Karpas-422 (cell line): ENCODE measurements around the gene HDAC4. TPM values are rescaled to one million over a fixed set of nuclear protein-coding genes. Genes with fewer than 3 reads are reported as not detected.

Source experiments
- DNase-seq: peaks from one replicate; pipeline ENCODE4 v3.0.0-alpha.2; 2015
- H2AFZ ChIP-seq: fragments of 200-600 bp; sonication (generic); 2 replicates; pipeline ENCODE4 v1.6.1; 2014; ENCODE audit warnings: antibody characterized with exemption, low read length, mixed read lengths
- H3K27ac ChIP-seq: fragments of 200-600 bp; sonication (generic); 2 replicates; pipeline ENCODE4 v1.5.1; 2014; ENCODE audit warnings: mild to moderate bottlenecking, low read length, moderate library complexity
- H3K27me3 ChIP-seq: fragments of 200-600 bp; sonication (generic); 2 replicates; pipeline ENCODE4 v1.6.1; 2014; ENCODE audit warnings: low read length, mixed read lengths
- H3K36me3 ChIP-seq: fragments of 200-600 bp; sonication (generic); 2 replicates; pipeline ENCODE4 v1.6.1; 2014; ENCODE audit warnings: low read length, mixed read lengths; ENCODE audit not compliant: insufficient read depth
- H3K4me1 ChIP-seq: fragments of 200-600 bp; sonication (generic); 2 replicates; pipeline ENCODE4 v1.6.1; 2014; ENCODE audit warnings: mild to moderate bottlenecking, low read length, mixed read lengths
- H3K4me2 ChIP-seq: fragments of 200-600 bp; sonication (generic); 2 replicates; pipeline ENCODE4 v1.6.1; 2014; ENCODE audit warnings: low read length, low read depth, mild to moderate bottlenecking; ENCODE audit not compliant: poor library complexity, severe bottlenecking
- H3K4me3 ChIP-seq: fragments of 200-600 bp; sonication (generic); 2 replicates; pipeline ENCODE4 v1.5.1; 2014; ENCODE audit warnings: mild to moderate bottlenecking, antibody characterized with exemption, low read length, mixed read lengths
- H3K79me2 ChIP-seq: fragments of 200-600 bp; sonication (generic); 2 replicates; pipeline ENCODE4 v1.6.1; 2014; ENCODE audit warnings: mild to moderate bottlenecking, low read length, mixed read lengths
- H3K9ac ChIP-seq: fragments of 200-600 bp; sonication (generic); 2 replicates; pipeline ENCODE4 v1.6.0; 2014; ENCODE audit warnings: low read length
- H3K9me2 ChIP-seq: fragments of 200-600 bp; sonication (generic), shearing (Covaris generic); replicated peaks from 2 replicates; pipeline ENCODE4 v1.6.0; 2014; ENCODE audit warnings: mild to moderate bottlenecking, low read length, moderate library complexity; ENCODE audit not compliant: insufficient read depth
- H3K9me3 ChIP-seq: fragments of 300-700, 200-600 bp; sonication (generic); 2 replicates; pipeline ENCODE4 v1.6.1; 2014; ENCODE audit warnings: low read length, mixed read lengths
- H4K20me1 ChIP-seq: fragments of 200-600 bp; sonication (generic); 2 replicates; pipeline ENCODE4 v1.6.1; 2014; ENCODE audit warnings: mild to moderate bottlenecking, antibody characterized with exemption, low read length, low read depth; ENCODE audit not compliant: insufficient read depth
- total RNA-seq: library from RNA; depleted of rRNA; stranded (reverse); fragments of >200 nt; shearing (Covaris generic); gene quantifications from 2 replicates; pipeline ENCODE4 v1.2.3, GENCODE V29; 2014; ENCODE audit warnings: low replicate concordance

Gene HDAC4
- total RNA-seq, 1 experiment from 2014 or later: 8.5 TPM

DNA sequence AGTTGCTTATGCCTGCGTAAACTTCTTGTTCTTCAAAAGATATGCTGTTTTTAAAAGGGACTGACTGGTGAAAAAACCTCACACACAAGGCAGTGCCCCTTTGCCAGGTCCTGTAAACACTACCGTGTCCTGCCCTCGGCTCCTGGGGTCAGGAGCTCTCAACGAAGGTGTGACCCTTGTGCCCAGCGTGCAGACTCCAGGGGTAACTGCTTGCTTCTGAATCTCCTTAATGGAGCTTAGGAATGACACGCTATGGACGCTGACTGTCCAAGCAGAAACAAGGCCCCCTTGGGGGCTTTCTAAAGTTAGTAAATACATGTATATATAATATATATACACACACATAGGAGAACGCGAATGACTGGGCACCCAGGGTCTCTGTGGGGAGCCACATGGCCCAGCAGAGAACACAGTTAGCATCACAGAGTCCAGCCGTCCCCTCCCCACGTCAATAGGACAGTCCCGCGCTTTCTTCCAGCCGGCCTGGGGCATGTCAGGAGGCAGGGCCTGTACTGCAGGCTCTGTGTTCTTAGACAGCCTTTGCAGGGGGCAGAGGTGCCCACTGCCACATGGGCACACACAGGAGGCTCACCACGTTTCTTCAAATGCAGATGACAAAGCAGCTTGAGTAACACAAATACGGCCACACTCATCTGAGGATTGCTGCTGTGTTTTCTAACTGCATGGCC lies 96.1 kb downstream of the HDAC4 start:
- H3K4me2 ChIP-seq: no peak overlapping the region
- no peaks in the 10 kb centered on the region for H3K36me3 ChIP-seq
- no peak overlapping the region for H3K9ac ChIP-seq
- peaks cover 71% of the 10 kb centered on the region for H4K20me1 ChIP-seq
- H3K4me3 ChIP-seq: no peak overlapping the region
- H3K79me2 ChIP-seq: no peaks in the 10 kb centered on the region
- no peak overlapping the region for H3K27ac ChIP-seq
- no peaks in the 10 kb centered on the region for H3K27me3 ChIP-seq
- H3K9me2 ChIP-seq: no peaks in the 10 kb centered on the region
- H3K4me1 ChIP-seq: no peaks in the 10 kb centered on the region
- no peak for DNase-seq
- no peaks in the 10 kb centered on the region for H3K9me3 ChIP-seq
- H2AFZ ChIP-seq: no peak overlapping the region

DNA sequence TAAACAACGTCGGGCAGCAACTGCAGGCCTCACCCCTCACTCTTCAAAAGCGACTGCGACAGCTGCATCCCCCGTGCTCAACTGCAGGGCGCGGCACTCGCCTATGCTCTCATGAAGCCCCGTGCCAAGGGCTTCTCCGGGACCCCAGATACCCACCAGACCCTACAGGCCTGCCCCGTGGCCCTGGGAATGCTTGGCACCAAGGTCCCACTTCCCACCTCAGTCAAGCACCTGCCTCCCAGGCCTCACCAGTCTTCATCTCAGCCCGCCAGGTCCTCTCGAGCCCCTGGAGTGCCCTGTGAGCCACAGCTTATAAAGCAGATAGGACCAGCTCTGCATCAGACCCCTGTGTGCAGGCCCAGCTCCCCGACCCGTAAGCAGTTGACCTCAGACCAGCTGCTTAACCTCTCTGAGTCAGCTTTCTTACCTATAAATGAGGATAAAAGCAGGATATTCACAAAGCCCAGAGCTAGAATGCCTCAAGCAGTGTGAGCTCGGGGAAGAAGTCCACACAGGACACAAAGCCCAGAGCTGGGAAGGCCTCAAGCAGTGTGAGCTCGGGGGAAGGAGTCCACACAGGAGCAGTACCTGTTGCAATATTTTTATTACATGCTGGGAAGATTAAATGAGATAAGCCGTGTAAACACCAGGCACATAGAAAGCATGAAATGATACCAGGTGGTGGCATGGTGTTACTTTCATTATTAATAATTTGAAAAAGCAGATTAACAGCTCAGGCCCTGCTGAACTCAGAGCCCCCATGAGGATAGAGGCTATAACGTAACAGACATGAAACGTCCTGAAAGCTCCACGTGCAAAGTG lies 96.9 kb downstream of the HDAC4 start:
- H2AFZ ChIP-seq: no peak overlapping the region
- no peak for DNase-seq
- H3K4me2 ChIP-seq: no peak overlapping the region
- no peaks in the 10 kb centered on the region for H3K27me3 ChIP-seq
- H3K79me2 ChIP-seq: no peaks in the 10 kb centered on the region
- H3K9ac ChIP-seq: no peak overlapping the region
- no peaks in the 10 kb centered on the region for H3K9me2 ChIP-seq
- no peak overlapping the region for H3K27ac ChIP-seq
- no peak overlapping the region for H3K4me3 ChIP-seq
- no peaks in the 10 kb centered on the region for H3K36me3 ChIP-seq
- peaks cover 66% of the 10 kb centered on the region for H4K20me1 ChIP-seq
- no peaks in the 10 kb centered on the region for H3K4me1 ChIP-seq
- no peaks in the 10 kb centered on the region for H3K9me3 ChIP-seq

DNA sequence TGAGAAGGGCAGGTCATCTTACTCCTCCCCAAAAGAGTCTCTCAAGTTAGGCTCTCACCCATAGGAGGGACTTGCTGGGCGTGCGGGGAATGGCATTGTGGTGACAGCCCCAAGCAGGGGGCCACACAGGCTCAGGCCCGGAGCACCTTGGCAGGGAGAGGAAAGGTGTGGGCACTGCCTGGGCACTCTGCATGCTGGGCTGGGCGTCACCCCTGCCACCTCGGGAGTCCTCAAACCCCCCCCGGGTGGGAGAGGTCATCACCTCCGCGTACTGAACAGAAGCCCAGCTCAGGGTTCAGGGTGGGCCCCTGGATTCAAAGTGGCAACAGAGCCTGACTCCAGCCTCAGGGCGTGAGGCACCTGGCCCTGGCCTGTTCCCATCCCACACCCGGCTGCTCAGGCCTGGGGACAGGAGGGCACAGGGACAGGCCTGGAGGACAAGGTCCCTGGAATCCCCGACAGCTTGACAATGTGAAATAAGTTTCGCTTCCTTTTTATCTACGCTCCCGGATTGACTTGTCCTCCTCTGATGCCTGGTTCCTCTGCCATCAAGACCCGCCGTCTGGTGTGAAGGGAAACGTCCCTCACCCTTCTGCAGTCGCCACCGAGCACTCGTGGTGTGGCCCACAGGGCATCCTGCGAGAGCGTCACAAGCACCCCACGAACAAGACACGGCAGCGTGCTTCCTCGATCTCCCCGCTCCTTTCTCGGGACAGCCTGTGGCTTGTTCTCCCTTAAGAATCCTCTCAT lies 97.8 kb downstream of the HDAC4 start:
- Histone ChIP-seq H2AFZ (no peak overlapping the region), H4K20me1 (peaks cover 65% of the 10 kb centered on the region), H3K79me2 (no peaks in the 10 kb centered on the region), H3K4me1 (no peaks in the 10 kb centered on the region), H3K4me2 (no peak overlapping the region), H3K27ac (no peak overlapping the region), H3K9me2 (no peaks in the 10 kb centered on the region), H3K9me3 (no peaks in the 10 kb centered on the region), H3K27me3 (no peaks in the 10 kb centered on the region), H3K4me3 (no peak overlapping the region), H3K9ac (no peak overlapping the region), H3K36me3 (no peaks in the 10 kb centered on the region)
- no peak for DNase-seq

DNA sequence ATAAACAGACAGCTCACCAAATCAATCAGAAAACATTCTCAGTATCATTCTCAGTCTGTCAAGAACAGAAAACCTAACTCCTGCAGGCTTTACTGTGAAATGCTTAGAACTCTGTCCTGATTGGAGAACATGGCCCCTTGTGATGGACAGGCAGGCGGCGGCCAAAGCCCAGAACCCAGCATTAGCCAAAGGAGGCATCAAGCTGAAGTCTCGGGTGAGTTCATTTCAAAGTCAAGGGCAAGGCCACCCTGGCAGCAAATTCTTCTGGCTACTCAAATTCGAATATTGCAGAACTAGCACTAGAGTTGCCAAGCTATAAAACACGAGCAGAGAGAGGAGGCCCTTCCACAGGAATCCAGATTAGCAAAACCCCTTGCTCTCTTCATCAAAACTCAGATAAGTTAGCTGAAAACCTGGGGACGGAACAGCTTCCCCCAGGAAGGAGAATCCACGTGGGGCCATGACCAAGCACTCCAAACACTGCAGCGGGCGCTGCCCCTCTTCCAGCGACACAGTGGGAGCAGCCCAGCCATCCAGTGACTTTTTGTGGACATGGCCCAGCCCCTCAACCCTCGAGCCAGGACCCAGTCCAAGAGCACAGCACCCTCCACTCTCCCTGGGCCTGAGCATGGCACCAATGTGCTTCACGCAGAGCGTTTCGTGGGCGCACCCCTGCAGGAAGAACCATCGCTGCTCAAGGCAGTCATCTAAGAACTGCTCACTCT lies 98.6 kb downstream of the HDAC4 start:
- Histone ChIP-seq H3K36me3 (no peaks in the 10 kb centered on the region), H3K9ac (no peak overlapping the region), H3K27me3 (no peaks in the 10 kb centered on the region), H3K9me2 (no peaks in the 10 kb centered on the region), H3K79me2 (no peaks in the 10 kb centered on the region), H3K4me2 (no peak overlapping the region), H3K4me3 (no peak overlapping the region), H3K9me3 (no peaks in the 10 kb centered on the region), H2AFZ (no peak overlapping the region), H3K27ac (no peak overlapping the region), H4K20me1 (peaks cover 62% of the 10 kb centered on the region), H3K4me1 (no peaks in the 10 kb centered on the region)
- DNase-seq: no peak

DNA sequence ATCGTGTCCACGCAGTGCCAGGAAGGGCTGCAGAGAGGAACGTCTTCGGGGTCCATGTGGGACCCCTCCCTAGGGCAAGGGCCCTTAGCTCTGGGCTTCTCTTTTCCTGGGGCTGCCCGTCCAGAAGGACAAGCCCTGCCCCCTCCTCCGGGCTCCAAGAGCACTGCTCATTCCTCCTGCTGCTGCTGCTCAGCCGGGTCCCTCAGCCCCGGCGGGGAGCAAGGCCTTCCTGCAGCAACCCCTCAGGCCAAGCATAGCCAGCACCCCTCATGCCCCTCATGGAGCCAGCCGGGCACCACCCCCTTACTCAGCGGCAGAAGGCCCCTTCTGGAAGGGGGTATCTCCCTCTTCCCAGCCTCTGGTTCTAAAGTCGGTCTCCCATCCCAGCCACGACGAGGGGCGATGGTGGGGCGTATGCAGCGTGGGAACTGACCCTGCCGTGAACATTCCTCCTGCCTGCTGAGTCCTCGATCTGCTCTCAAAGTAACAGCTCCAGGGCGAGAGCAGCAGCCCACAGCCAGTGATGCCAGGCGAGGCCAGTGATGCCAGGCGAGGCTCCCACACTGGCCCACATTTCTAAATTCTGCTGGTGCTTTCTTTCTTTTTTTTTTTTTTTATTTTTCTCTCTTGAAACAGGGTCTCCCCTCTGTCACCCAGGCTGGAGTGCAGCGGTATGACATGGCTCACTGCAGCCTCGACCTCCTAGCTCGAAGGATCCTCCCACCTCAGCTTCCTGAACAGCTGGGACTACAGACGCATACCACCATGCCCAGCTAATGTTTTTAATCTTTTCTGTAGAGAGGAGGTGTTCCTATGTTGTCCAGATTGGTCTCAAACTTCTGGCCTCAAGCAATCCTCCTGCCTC lies 99.7 kb downstream of the HDAC4 start:
- Histone ChIP-seq H3K36me3 (no peaks in the 10 kb centered on the region), H4K20me1 (peaks cover 62% of the 10 kb centered on the region), H3K79me2 (no peaks in the 10 kb centered on the region), H3K27ac (no peak overlapping the region), H3K4me3 (no peak overlapping the region), H3K4me1 (no peaks in the 10 kb centered on the region), H3K27me3 (no peaks in the 10 kb centered on the region), H3K9me2 (no peaks in the 10 kb centered on the region), H3K4me2 (no peak overlapping the region), H2AFZ (no peak overlapping the region), H3K9ac (no peak overlapping the region), H3K9me3 (no peaks in the 10 kb centered on the region)
- DNase-seq: no peak

DNA sequence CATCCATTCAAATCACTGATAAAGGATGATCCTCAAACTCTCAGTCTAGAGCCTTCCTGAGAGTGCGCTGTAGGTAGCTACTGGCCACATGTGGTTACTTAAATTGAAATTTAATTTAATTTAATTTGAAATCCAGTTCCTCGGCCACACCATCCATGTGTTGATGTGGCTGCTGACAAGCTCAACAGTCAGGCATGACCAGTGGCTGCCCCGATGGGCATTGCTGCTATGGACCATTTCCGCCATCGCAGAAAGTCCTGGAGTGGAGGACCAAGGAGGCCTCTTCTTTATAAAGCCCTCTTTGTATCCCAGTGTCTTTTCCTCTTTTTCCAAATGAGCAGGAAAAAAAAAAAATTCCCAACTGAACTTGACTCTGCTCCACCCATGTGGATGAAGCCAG lies 100.6 kb downstream of the HDAC4 start:
- Histone ChIP-seq H2AFZ (no peak overlapping the region), H3K9ac (no peak overlapping the region), H3K4me1 (no peaks in the 10 kb centered on the region), H3K4me3 (no peak overlapping the region), H3K9me2 (no peaks in the 10 kb centered on the region), H3K36me3 (no peaks in the 10 kb centered on the region), H3K79me2 (no peaks in the 10 kb centered on the region), H3K27me3 (no peaks in the 10 kb centered on the region), H4K20me1 (peaks cover 64% of the 10 kb centered on the region), H3K27ac (no peak overlapping the region), H3K4me2 (no peak overlapping the region), H3K9me3 (no peaks in the 10 kb centered on the region)
- DNase-seq: no peak

DNA sequence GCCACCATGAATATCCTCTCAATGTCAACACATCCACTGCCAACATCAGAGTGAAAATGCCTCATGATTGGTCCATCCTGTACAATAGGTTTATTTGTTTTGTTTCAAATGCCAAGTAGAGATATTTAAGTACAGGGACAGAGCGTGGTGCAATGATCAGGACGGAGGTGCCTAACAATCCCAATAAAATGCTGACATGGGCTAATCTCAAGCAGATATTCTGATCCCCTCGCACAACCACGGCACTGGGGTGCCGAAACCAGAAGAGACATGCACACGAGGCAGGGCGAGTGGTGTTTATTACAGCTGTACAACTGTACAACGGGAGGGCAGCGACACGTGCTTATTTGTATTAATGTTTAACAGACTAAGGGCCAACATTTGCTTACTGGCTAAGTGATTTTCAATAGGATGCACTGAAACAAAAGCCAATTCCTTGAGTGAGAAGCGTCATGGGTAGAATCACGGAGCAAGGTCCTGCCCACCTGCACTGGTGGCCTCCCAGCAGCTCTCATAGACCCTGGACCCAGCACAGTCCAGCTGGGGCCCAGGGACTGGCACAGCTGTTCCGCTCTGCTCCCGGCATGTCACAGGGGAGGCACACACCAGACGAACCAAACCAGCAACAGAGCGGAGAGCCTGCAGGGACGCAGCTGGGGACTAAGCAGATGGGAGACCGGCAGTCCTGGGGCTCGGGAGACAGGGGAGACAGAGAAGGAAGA lies 101.4 kb downstream of the HDAC4 start:
- H3K9ac ChIP-seq: no peak overlapping the region
- no peaks in the 10 kb centered on the region for H3K9me3 ChIP-seq
- DNase-seq: no peak
- no peak overlapping the region for H2AFZ ChIP-seq
- no peaks in the 10 kb centered on the region for H3K36me3 ChIP-seq
- H3K4me1 ChIP-seq: no peaks in the 10 kb centered on the region
- H3K79me2 ChIP-seq: no peaks in the 10 kb centered on the region
- H3K27ac ChIP-seq: no peak overlapping the region
- no peaks in the 10 kb centered on the region for H3K27me3 ChIP-seq
- H3K4me2 ChIP-seq: no peak overlapping the region
- peaks cover 57% of the 10 kb centered on the region for H4K20me1 ChIP-seq
- no peaks in the 10 kb centered on the region for H3K9me2 ChIP-seq
- H3K4me3 ChIP-seq: no peak overlapping the region
